Measurements from ENCODE around the gene SND1.

Gene SND1

DNA sequence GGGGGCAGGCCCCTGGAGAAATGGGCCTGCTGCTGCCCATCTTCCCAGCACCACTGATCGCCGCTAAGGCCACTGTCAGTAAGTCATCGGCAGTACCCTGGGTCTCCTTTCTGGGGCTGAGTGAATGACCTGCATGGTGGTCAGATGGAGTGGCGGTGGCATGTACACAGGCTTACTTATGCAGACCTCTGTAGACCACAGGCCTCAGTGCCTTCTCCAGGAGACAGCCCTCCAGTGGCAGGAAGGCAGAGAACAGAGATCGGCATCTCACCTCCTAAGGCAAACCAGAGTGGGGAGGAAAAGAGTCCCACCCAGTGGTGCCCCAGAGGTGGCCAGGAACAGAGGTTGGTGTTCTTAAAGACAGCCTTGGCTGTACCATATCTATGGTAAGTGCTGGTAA is 402.0 kb downstream of the SND1 start:
- no peak for DNase-seq (ENCODE audit: extremely low spot score)
- CTCF ChIA-PET = no interaction called here
- TF ChIP-seq, protein P1, sequence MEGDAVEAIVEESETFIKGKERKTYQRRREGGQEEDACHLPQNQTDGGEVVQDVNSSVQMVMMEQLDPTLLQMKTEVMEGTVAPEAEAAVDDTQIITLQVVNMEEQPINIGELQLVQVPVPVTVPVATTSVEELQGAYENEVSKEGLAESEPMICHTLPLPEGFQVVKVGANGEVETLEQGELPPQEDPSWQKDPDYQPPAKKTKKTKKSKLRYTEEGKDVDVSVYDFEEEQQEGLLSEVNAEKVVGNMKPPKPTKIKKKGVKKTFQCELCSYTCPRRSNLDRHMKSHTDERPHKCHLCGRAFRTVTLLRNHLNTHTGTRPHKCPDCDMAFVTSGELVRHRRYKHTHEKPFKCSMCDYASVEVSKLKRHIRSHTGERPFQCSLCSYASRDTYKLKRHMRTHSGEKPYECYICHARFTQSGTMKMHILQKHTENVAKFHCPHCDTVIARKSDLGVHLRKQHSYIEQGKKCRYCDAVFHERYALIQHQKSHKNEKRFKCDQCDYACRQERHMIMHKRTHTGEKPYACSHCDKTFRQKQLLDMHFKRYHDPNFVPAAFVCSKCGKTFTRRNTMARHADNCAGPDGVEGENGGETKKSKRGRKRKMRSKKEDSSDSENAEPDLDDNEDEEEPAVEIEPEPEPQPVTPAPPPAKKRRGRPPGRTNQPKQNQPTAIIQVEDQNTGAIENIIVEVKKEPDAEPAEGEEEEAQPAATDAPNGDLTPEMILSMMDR (IDR thresholded peaks at IDR 0.05; ENCODE audit: control extremely low read depth, extremely low read depth, low read depth, missing control alignments) = no peak
- POLR2A ChIA-PET = no interaction called here

GRCh38 chr7:128054511-128054910 is 402.5 kb downstream of the SND1 start:
- CTCF ChIA-PET = no interaction called here
- TF ChIP-seq, protein P1 (IDR thresholded peaks at IDR 0.05; ENCODE audit: control extremely low read depth, extremely low read depth, low read depth, missing control alignments) = no peak
- POLR2A ChIA-PET = no interaction called here
- DNase-seq (ENCODE audit: extremely low spot score) = no peak

- TF ChIP-seq, protein P1 (IDR thresholded peaks at IDR 0.05; ENCODE audit: control extremely low read depth, extremely low read depth, low read depth, missing control alignments) = no peak
- CTCF ChIA-PET = interaction anchor here (1.5 kb wide), 1 partner anchor 15 kb away, joined by 4 read pairs; no protein-coding TSS in a partner anchor
- no peak for DNase-seq (ENCODE audit: extremely low spot score)
- POLR2A ChIA-PET = no interaction called here
Observed at GRCh38 chr7:128055637-128056036, 403.6 kb downstream of the SND1 start.

- DNase-seq (ENCODE audit: extremely low spot score) = no peak
- TF ChIP-seq, protein P1 (IDR thresholded peaks at IDR 0.05; ENCODE audit: control extremely low read depth, extremely low read depth, low read depth, missing control alignments) = no peak
- ChIA-PET POLR2A (no interaction called here), CTCF (interaction anchor here (1.0 to 1.5 kb wide), 2 partner anchors 14 to 20 kb away, joined by 4 read pairs; no protein-coding TSS in a partner anchor)
Observed at GRCh38 chr7:128056901-128057300, 404.9 kb downstream of the SND1 start.

GRCh38 chr7:128057909-128058308 is 405.9 kb downstream of the SND1 start:
- TF ChIP-seq, protein P1 (IDR thresholded peaks at IDR 0.05; ENCODE audit: control extremely low read depth, extremely low read depth, low read depth, missing control alignments) = no peak
- ChIA-PET CTCF (interaction anchor here (1.0 to 1.4 kb wide), 2 partner anchors 18 to 78 kb away, joined by 3 to 5 read pairs; no protein-coding TSS in a partner anchor), POLR2A (no interaction called here)
- no peak for DNase-seq (ENCODE audit: extremely low spot score)

GRCh38 chr7:128059143-128059988 is 407.4 kb downstream of the SND1 start:
- no peak for DNase-seq (ENCODE audit: extremely low spot score)
- TF ChIP-seq, protein P1 (IDR thresholded peaks at IDR 0.05; ENCODE audit: control extremely low read depth, extremely low read depth, low read depth, missing control alignments) = no peak
- ChIA-PET POLR2A (no interaction called here), CTCF (interaction anchor here (1.0 to 1.4 kb wide), 2 partner anchors 9 to 76 kb away, joined by 3 to 5 read pairs; no protein-coding TSS in a partner anchor)
